HG03575 (cell line): ENCODE measurements around the gene SMNDC1.
"Not testable (repeated sequence)": the region's sequence is repeated elsewhere in the genome, so short reads cannot be mapped to it uniquely, and the experiment has no call there.

Experiments
- ATAC-seq: cut with Tn5 transposase; IDR thresholded peaks from one replicate; pipeline ENCODE4 v1.9.1; 2021; ENCODE audit not compliant: unreplicated experiment, insufficient number of reproducible peaks, low FRiP score; ENCODE audit errors: extremely low read depth

The SMNDC1 gene

GRCh38 chr10:110265573-110266193 lies 39.0 kb downstream of the SMNDC1 start:
- no peak for ATAC-seq

GRCh38 chr10:110263164-110263563 lies 41.6 kb downstream of the SMNDC1 start:
- no peak for ATAC-seq

GRCh38 chr10:110260746-110261477 lies 43.8 kb downstream of the SMNDC1 start:
- ATAC-seq, result no peak

GRCh38 chr10:110259317-110259716 lies 45.4 kb downstream of the SMNDC1 start:
- no peak for ATAC-seq

- no peak for ATAC-seq
These were observed 46.2 kb downstream of the SMNDC1 start for GRCh38 chr10:110258542-110258941.

- no peak for ATAC-seq
These were observed 50.3 kb downstream of the SMNDC1 start for GRCh38 chr10:110254467-110254866.

- no peak for ATAC-seq
These were observed 52.6 kb downstream of the SMNDC1 start for GRCh38 chr10:110252151-110252550.

GRCh38 chr10:110251392-110251791 lies 53.3 kb downstream of the SMNDC1 start:
- peak; percentile 71 for ATAC-seq

- ATAC-seq, result peak; percentile 57
These were observed 55.2 kb downstream of the SMNDC1 start for GRCh38 chr10:110249489-110249888.

- not testable (repeated sequence) for ATAC-seq
These were observed 56.9 kb downstream of the SMNDC1 start for GRCh38 chr10:110247833-110248232.

- no peak for ATAC-seq
These were observed 60.2 kb downstream of the SMNDC1 start for GRCh38 chr10:110244550-110244949.

GRCh38 chr10:110242511-110242910 lies 62.2 kb downstream of the SMNDC1 start:
- ATAC-seq, result no peak

- no peak for ATAC-seq
These were observed 62.9 kb downstream of the SMNDC1 start for GRCh38 chr10:110241841-110242240.

- no peak for ATAC-seq
These were observed 63.3 kb downstream of the SMNDC1 start for GRCh38 chr10:110241407-110241806.
